OCI-LY1 (cell line): ENCODE data around the gene ACTL10.

Source experiments
- CTCF ChIP-seq: fragments of 200-600 bp; sonication (generic), shearing (Covaris generic); IDR thresholded peaks from 2 replicates; pipeline ENCODE4 v1.5.1; 2017; ENCODE audit warnings: mild to moderate bottlenecking, antibody characterized with exemption, low read length, moderate library complexity, mixed read lengths
- EZH2 ChIP-seq: fragments of 200-600 bp; sonication (generic), shearing (Covaris generic); IDR thresholded peaks from 2 replicates; pipeline ENCODE4 v1.8.0; 2017; ENCODE audit warnings: borderline replicate concordance, mixed run types, mild to moderate bottlenecking, antibody characterized with exemption, low read length, moderate library complexity, mixed read lengths

GRCh38 chr20:33677991-33678702, 11.4 kb downstream of the ACTL10 start:
- no peak for TF ChIP-seq CTCF
- no peak for TF ChIP-seq EZH2
